K562 (cell line): ENCODE measurements around the gene SHISA9. TPM values are rescaled to one million over a fixed set of nuclear protein-coding genes. Genes with fewer than 3 reads are reported as not detected.

ENCODE experiments used
- ATAC-seq: fragments of 200-7000 bp; cut with Tn5 transposase; 3 replicates; pipeline ENCODE4 v1.9.1; 2020; ENCODE audit warnings: moderate library complexity
- BruUV-seq: library from RNA; stranded (reverse); fragments of 400-500 nt; replicated peaks from 2 replicates; lab custom pipeline; 2021; lab: Mats Ljungman, UMichigan
- CTCF ChIA-PET: fragments of 300-600 bp; formaldehyde crosslinking; extraction: SDS; loops from one replicate; lab custom pipeline; 2021; ENCODE audit warnings: low intra/inter-chr PET ratio; lab: Yijun Ruan, JAX
- POLR2A ChIA-PET: fragments of 300-600, 350-650 bp; sonication (Branson Sonifier 250); formaldehyde crosslinking; extraction: SDS; loops from one replicate; lab custom pipeline; 2021; ENCODE audit warnings: antibody characterized with exemption, inconsistent platforms; lab: Yijun Ruan, JAX
- DNase-seq, 4 experiments: peaks; one replicate each; pipeline versions ENCODE4 v3.0.0 to v3.0.0-alpha.2; 2011 to 2018; ENCODE audit warnings: low spot score in 3 of 4, mixed read lengths in 3 of 4; ENCODE audit errors: extremely low read depth in 1 of 4
- FAIRE-seq: peaks from 2 replicates; lab custom pipeline; 2011; peaks lifted over from hg19 to GRCh38; lab: Jason Lieb, UNC
- H2AFZ ChIP-seq: 2 replicates; pipeline ENCODE4 v1.6.0; 2011; ENCODE audit warnings: low read depth, low read length, control low read depth, inconsistent platforms
- H3K27ac ChIP-seq: fragments of 200-600 bp; 3 replicates; pipeline ENCODE4 v1.8.0; 2011; ENCODE audit warnings: low read depth, mild to moderate bottlenecking, control low read depth, inconsistent platforms, low read length, moderate library complexity, mixed read lengths; ENCODE audit errors: extremely low read depth
- H3K27me3 ChIP-seq, 2 experiments: fragments of 300-600 bp in 1 of 2; 2 replicates in 1 of 2; 3 replicates in 1 of 2; pipeline versions ENCODE4 v1.6.0 to v1.8.0; 2011; ENCODE audit warnings: inconsistent platforms in 2 of 2, low read length in 2 of 2, mild to moderate bottlenecking in 1 of 2, mixed read lengths in 1 of 2, moderate library complexity in 1 of 2; ENCODE audit not compliant: control insufficient read depth in 2 of 2, insufficient read depth in 2 of 2
- H3K36me3 ChIP-seq: fragments of 300-600 bp; 3 replicates; pipeline ENCODE4 v1.8.0; 2011; ENCODE audit warnings: mild to moderate bottlenecking, low read length, inconsistent platforms; ENCODE audit not compliant: control insufficient read depth, insufficient read depth
- H3K4me1 ChIP-seq, 2 experiments: fragments of 200-600 bp in 1 of 2; replicated peaks in 1 of 2; 2 replicates in 1 of 2; 3 replicates in 1 of 2; pipeline versions ENCODE4 v1.5.1 to v1.8.0; 2011; ENCODE audit warnings: inconsistent platforms in 2 of 2, low read length in 2 of 2, mild to moderate bottlenecking in 1 of 2, mixed read lengths in 1 of 2, moderate library complexity in 1 of 2; ENCODE audit not compliant: control insufficient read depth in 2 of 2, insufficient read depth in 2 of 2
- H3K4me2 ChIP-seq: 2 replicates; pipeline ENCODE4 v1.6.1; 2011; ENCODE audit warnings: low read length, control low read depth, inconsistent platforms, mixed read lengths; ENCODE audit not compliant: insufficient read depth
- H3K4me3 ChIP-seq: fragments of 200-600 bp; sonication (generic), shearing (Covaris generic); 2 replicates; pipeline ENCODE4 v1.5.1; 2016; ENCODE audit warnings: control low read depth, inconsistent platforms
- H3K79me2 ChIP-seq: fragments of 200-600 bp; 3 replicates; pipeline ENCODE4 v1.8.0; 2011; ENCODE audit warnings: low read length, inconsistent platforms; ENCODE audit not compliant: control insufficient read depth, insufficient read depth
- H3K9ac ChIP-seq, 2 experiments: 2 replicates each; pipeline versions ENCODE4 v1.6.0 to v1.6.1; 2011; ENCODE audit warnings: low read depth in 2 of 2, low read length in 2 of 2, control low read depth in 1 of 2, inconsistent platforms in 1 of 2, mild to moderate bottlenecking in 1 of 2, mixed read lengths in 1 of 2; ENCODE audit not compliant: insufficient read depth in 1 of 2
- H3K9me1 ChIP-seq: one replicate; pipeline ENCODE4 v1.6.0; 2011; ENCODE audit warnings: inconsistent platforms, mild to moderate bottlenecking, low read length, moderate library complexity; ENCODE audit not compliant: control insufficient read depth, insufficient read depth
- H3K9me3 ChIP-seq: replicated peaks from 2 replicates; pipeline ENCODE4 v1.5.1; 2011; ENCODE audit warnings: low read depth, low read length, inconsistent platforms; ENCODE audit not compliant: control insufficient read depth, insufficient read depth
- H4K20me1 ChIP-seq: replicated peaks from 2 replicates; pipeline ENCODE4 v1.6.1; 2011; ENCODE audit warnings: low read length, inconsistent platforms, mixed read lengths; ENCODE audit not compliant: control insufficient read depth, insufficient read depth
- C11orf30 ChIP-seq: fragments of 450-650 bp; IDR thresholded peaks from 2 replicates; pipeline ENCODE4 v1.6.1; 2016; ENCODE audit warnings: low read depth, mild to moderate bottlenecking
- CSDE1 ChIP-seq, 2 experiments: fragments of 450-650 bp; IDR thresholded peaks; 2 replicates each; pipeline ENCODE4 v1.6.1; 2016; ENCODE audit warnings: mild to moderate bottlenecking in 1 of 2
- ESRRA ChIP-seq: fragments of 450-650 bp; IDR thresholded peaks from 2 replicates; pipeline ENCODE4 v1.6.1; 2014; ENCODE audit warnings: low read depth, mild to moderate bottlenecking, moderate library complexity, borderline replicate concordance
- FOXJ3 ChIP-seq: sonication (generic); formaldehyde crosslinking; IDR thresholded peaks from 2 replicates; pipeline ENCODE4 v1.4.0; 2020; ENCODE audit warnings: mild to moderate bottlenecking, missing genetic modification reagents
- MAFF ChIP-seq: IDR thresholded peaks from 2 replicates; pipeline ENCODE4 v1.6.1; 2012; ENCODE audit warnings: low read length, improper control_type of control experiment
- MAFG ChIP-seq: fragments of 450-650 bp; conservative IDR thresholded peaks from 2 replicates; pipeline ENCODE4 v1.6.1; 2016; ENCODE audit warnings: missing genetic modification characterization, missing compliant biosample characterization
- MAFK ChIP-seq: IDR thresholded peaks from 2 replicates; pipeline ENCODE4 v1.6.1; 2011; ENCODE audit warnings: low read length, improper control_type of control experiment
- POLR3A ChIP-seq: IDR thresholded peaks from 2 replicates; pipeline ENCODE4 v1.6.1; 2011; ENCODE audit warnings: borderline replicate concordance, mild to moderate bottlenecking, moderate library complexity; ENCODE audit not compliant: insufficient read length, insufficient read depth; ENCODE audit errors: extremely low read depth
- THAP7 ChIP-seq: fragments of 250-450 bp; sonication (Bioruptor Pico); IDR thresholded peaks from 2 replicates; pipeline ENCODE4 v1.5.0; 2021
- U2AF1 ChIP-seq: fragments of 200-400 bp; formaldehyde crosslinking; optimal IDR thresholded peaks from 2 replicates; pipeline ENCODE3; 2017; ENCODE audit warnings: mild to moderate bottlenecking, low read depth, low read length, moderate library complexity
- ZNF316 ChIP-seq: fragments of 450-650 bp; IDR thresholded peaks from 2 replicates; pipeline ENCODE4 v1.6.1; 2016
- ZNF395 ChIP-seq: fragments of 200-800 bp; sonication (Bioruptor generic); IDR thresholded peaks from 2 replicates; pipeline ENCODE4 v1.6.1; 2017; ENCODE audit warnings: missing genetic modification characterization, missing compliant biosample characterization
- WGBS: fragments of 100-300 bp; shearing (Covaris generic); methylation state at CpG from one replicate; pipeline ENCODE4 v1.1.6; 2016; ENCODE audit warnings: low coverage, mixed read lengths; ENCODE audit not compliant: insufficient coverage; ENCODE audit errors: missing lambda C conversion rate; 5-methylcytosine and 5-hydroxymethylcytosine counted together
- in situ Hi-C: fragments of 300-500 bp; cut with MboI; formaldehyde crosslinking; loops from 4 replicates; pipeline ENCODE4 v1.15.0; 2018; ENCODE audit warnings: inconsistent platforms, mixed read lengths
- intact Hi-C: fragments of 100-400 bp; cut with micrococcal nuclease; formaldehyde crosslinking; loops from 2 replicates; pipeline ENCODE4 v1.14.2; 2022
- polyA plus RNA-seq, 8 experiments: library from polyadenylated mRNA; depleted of rRNA in 4 of 8; stranded (reverse) in 5 of 8; unstranded in 3 of 8; fragments of >200 nt; fragmentation: Nextera tagmentation in 2 of 8; fragmentation: Illumina TruSeq in 1 of 8; extraction: Ambion mirVana in 2 of 8; extraction: Trizol in 1 of 8; gene quantifications; 2 replicates each; pipeline versions ENCODE4 v1.2.1 to v1.2.3, GENCODE V29; 2011 to 2014; ENCODE audit warnings: inconsistent platforms in 1 of 8, missing spikeins in 1 of 8
- total RNA-seq, 7 experiments: library from RNA; depleted of rRNA in 6 of 7; stranded (reverse); fragments of >200 nt in 6 of 7; fragmentation: Illumina TruSeq in 2 of 7; extraction: Trizol in 2 of 7; gene quantifications; 2 replicates each; pipeline versions ENCODE4 v1.2.1 to v1.2.3, GENCODE V29; 2011 to 2021; ENCODE audit warnings: low replicate concordance in 1 of 7

Gene SHISA9
- total and polyA plus RNA-seq, 9 of the 15 experiments (the other 6 are each of a cell fraction or from before 2014, with no cell fraction given), result under 0.01 to 0.16 (median 0.01) TPM; not detected in 6

GRCh38 chr16:13093661-13094060, 192.3 kb downstream of the SHISA9 start:
- CTCF ChIA-PET, result no interaction called here
- DNase-seq, result no peak
- H3K9me1 ChIP-seq, result no peaks in the 10 kb centered on the region
- H4K20me1 ChIP-seq, result no peaks in the 10 kb centered on the region
- no peaks in the 10 kb centered on the region for H3K9me3 ChIP-seq
- H3K27me3 ChIP-seq, result no peaks in the 10 kb centered on the region
- no TSS peak for BruUV-seq
- intact Hi-C loops, result no loop called here
- H3K4me2 ChIP-seq, result no peak overlapping the region
- in situ Hi-C loops, result no loop called here
- H3K27ac ChIP-seq, result no peak overlapping the region
- H2AFZ ChIP-seq, result no peak overlapping the region
- TF ChIP-seq U2AF1 (no peak), MAFF (peak; percentile 76), FOXJ3 (CRISPR knock-in tag) (no peak), MAFK (peak; percentile 59; the same call in 1 of the 2 replicates), THAP7 (CRISPR knock-in tag) (no peak), C11orf30 (peak; percentile 69; the same call in 1 of the 2 replicates), ZNF395 (no peak), POLR3A (no peak), ESRRA (no peak), MAFG (peak; percentile 68), CSDE1 (IDR thresholded peaks at IDR 0.05) (no peak), ZNF316 (peak; percentile 74)
- TF ChIP-seq, all 486 proteins: peak for 5
- no peaks in the 10 kb centered on the region for H3K36me3 ChIP-seq
- H3K9ac ChIP-seq, result no peak overlapping the region
- H3K4me3 ChIP-seq, result no peak overlapping the region
- H3K4me1 ChIP-seq, result no peaks in the 10 kb centered on the region
- H3K79me2 ChIP-seq, result no peaks in the 10 kb centered on the region
- 0% methylated on average over 7 of the region's 7 CpGs for WGBS
- no peak for ATAC-seq
- FAIRE-seq, result no peak
- POLR2A ChIA-PET, result no interaction called here
